OCI-LY7 (cell line): ENCODE data around the gene AGBL4.

ENCODE experiments used
- CTCF ChIP-seq: fragments of 200-600 bp; sonication (generic); conservative IDR thresholded peaks from 2 replicates; pipeline ENCODE4 v1.5.1; 2014; ENCODE audit warnings: mild to moderate bottlenecking, antibody characterized with exemption, low read length, moderate library complexity, mixed read lengths
- EZH2phosphoT487 ChIP-seq: fragments of 200-600 bp; sonication (generic); IDR thresholded peaks from 2 replicates; pipeline ENCODE4 v1.6.1; 2018; ENCODE audit warnings: low read depth, borderline replicate concordance, mild to moderate bottlenecking, mixed run types, antibody characterized with exemption, low read length, moderate library complexity, mixed read lengths

GRCh38 chr1:49677706-49678105 lies 346.0 kb downstream of the AGBL4 start:
- TF ChIP-seq CTCF (no peak), EZH2phosphoT487 (no peak)
